NCI-H1048 (cell line): ENCODE measurements around the gene HLA-DQB2.
"Not testable (repeated sequence)": the region's sequence is repeated elsewhere in the genome, so short reads cannot be mapped to it uniquely, and the experiment has no call there.

ENCODE experiments used
- DNase-seq: peaks from one replicate; lab custom pipeline; 2025; lab: John Stamatoyannopoulos, UW

The HLA-DQB2 gene

GRCh38 chr6:32763421-32763820 is at the start of gene HLA-DQB2:
Gene HLA-DQB2 (minus strand): TSS chr6:32763532. CDS start chr6:32763470, 62 bp downstream.
- DNase-seq: no peak

GRCh38 chr6:32809171-32809570 is 45.8 kb upstream of the HLA-DQB2 start:
- no peak for DNase-seq

- DNase-seq: no peak
These were observed 43.8 kb upstream of the HLA-DQB2 start for GRCh38 chr6:32807020-32807580.

- not testable (repeated sequence) for DNase-seq
These were observed 42.1 kb upstream of the HLA-DQB2 start for GRCh38 chr6:32805404-32805803.

- no peak for DNase-seq
These were observed 40.1 kb upstream of the HLA-DQB2 start for GRCh38 chr6:32803416-32803815.

- DNase-seq: no peak
These were observed 36.4 kb upstream of the HLA-DQB2 start for GRCh38 chr6:32799740-32800139.

GRCh38 chr6:32799168-32799567 is 35.8 kb upstream of the HLA-DQB2 start:
- DNase-seq: no peak

- DNase-seq: no peak
These were observed 33.8 kb upstream of the HLA-DQB2 start for GRCh38 chr6:32796848-32797776.

GRCh38 chr6:32794510-32794909 is 31.2 kb upstream of the HLA-DQB2 start:
- no peak for DNase-seq

GRCh38 chr6:32792901-32793435 is 29.6 kb upstream of the HLA-DQB2 start:
- no peak for DNase-seq

- no peak for DNase-seq
These were observed 27.0 kb upstream of the HLA-DQB2 start for GRCh38 chr6:32790306-32790705.

- DNase-seq: no peak
These were observed 22.6 kb upstream of the HLA-DQB2 start for GRCh38 chr6:32785781-32786533.

- not testable (repeated sequence) for DNase-seq
These were observed 19.6 kb upstream of the HLA-DQB2 start for GRCh38 chr6:32782923-32783322.

GRCh38 chr6:32779036-32779435 is 15.7 kb upstream of the HLA-DQB2 start:
- DNase-seq: no peak

- no peak for DNase-seq
These were observed 11.7 kb upstream of the HLA-DQB2 start for GRCh38 chr6:32775071-32775470.

- no peak for DNase-seq
These were observed 11.1 kb upstream of the HLA-DQB2 start for GRCh38 chr6:32774426-32774825.

GRCh38 chr6:32772656-32773055 is 9.3 kb upstream of the HLA-DQB2 start:
- no peak for DNase-seq

GRCh38 chr6:32764048-32764447 is 716 bp upstream of the HLA-DQB2 start:
- DNase-seq: no peak

GRCh38 chr6:32761548-32761947 is 1.8 kb downstream of the HLA-DQB2 start:
- DNase-seq: no peak

GRCh38 chr6:32761072-32761471 is 2.3 kb downstream of the HLA-DQB2 start:
- DNase-seq: no peak

- no peak for DNase-seq
These were observed 3.7 kb downstream of the HLA-DQB2 start for GRCh38 chr6:32759669-32760068.

- peak; percentile 10 for DNase-seq
These were observed 10.8 kb downstream of the HLA-DQB2 start for GRCh38 chr6:32752580-32752979.
